Measurements from ENCODE around the gene UQCC3.
"Not testable (repeated sequence)": the region's sequence is repeated elsewhere in the genome, so short reads cannot be mapped to it uniquely, and the experiment has no call there.

UQCC3 gene, protein sequence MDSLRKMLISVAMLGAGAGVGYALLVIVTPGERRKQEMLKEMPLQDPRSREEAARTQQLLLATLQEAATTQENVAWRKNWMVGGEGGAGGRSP

GRCh38 chr11:62671608-62672389 lies at the start of gene UQCC3, which contains the start of gene LBHD1:
TSS of gene UQCC3 (plus strand) at chr11:62671673. CDS start at chr11:62671746, 73 bp downstream.
TSS of gene LBHD1 (minus strand) at chr11:62672267. CDS start at chr11:62670031, 2,236 bp downstream.
- DNase-seq (ENCODE audit: low read depth, low spot score) = peak; percentile 73

GRCh38 chr11:62622476-62623089 lies 48.9 kb upstream of the UQCC3 start:
- no peak for DNase-seq (ENCODE audit: low read depth, low spot score)

- DNase-seq (ENCODE audit: low read depth, low spot score) = no peak
Observed at GRCh38 chr11:62627713-62628112, 43.8 kb upstream of the UQCC3 start.

DNA sequence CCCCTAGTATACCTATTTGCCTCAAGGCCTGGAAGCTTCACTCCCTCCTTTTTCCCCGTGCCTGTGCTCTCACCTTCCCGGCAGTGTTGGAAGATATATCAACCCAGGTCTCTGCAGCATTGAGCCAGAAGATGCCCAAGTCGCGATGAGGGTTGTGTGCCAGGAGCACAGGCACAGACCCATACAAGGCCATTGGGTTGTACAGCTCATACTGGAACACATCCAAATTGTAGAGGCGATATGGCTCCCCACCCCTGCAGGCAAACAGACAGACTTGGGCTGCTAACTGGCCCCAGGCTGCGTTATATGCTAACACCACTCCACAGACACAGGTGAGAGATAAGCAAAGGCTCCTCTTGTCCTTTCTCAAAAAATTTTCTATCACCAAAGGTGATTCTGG lies 39.0 kb upstream of the UQCC3 start:
- DNase-seq (ENCODE audit: low read depth, low spot score) = no peak

- DNase-seq (ENCODE audit: low read depth, low spot score) = no peak
Observed at GRCh38 chr11:62644220-62644619, 27.3 kb upstream of the UQCC3 start.

DNA sequence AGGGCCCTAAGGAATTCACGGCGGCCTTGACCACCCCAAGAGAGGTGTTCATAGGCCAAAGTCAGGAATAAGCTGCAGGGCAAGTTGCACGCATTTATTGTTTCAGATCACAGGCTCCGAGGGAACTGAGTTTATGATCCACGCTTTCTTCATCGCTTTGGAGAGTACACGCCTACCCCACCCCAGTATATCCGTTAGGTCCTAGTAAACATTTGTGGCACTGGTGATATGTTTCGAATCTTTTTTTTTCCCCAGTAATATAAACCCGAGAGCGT lies 25.9 kb upstream of the UQCC3 start:
- no peak for DNase-seq (ENCODE audit: low read depth, low spot score)

- peak; percentile 99 for DNase-seq (ENCODE audit: low read depth, low spot score)
Observed at GRCh38 chr11:62645946-62646824, 25.3 kb upstream of the UQCC3 start, which contains the start of gene GANAB. TSS of gene GANAB (minus strand) at chr11:62646613. CDS start at chr11:62646599, 14 bp downstream.

DNA sequence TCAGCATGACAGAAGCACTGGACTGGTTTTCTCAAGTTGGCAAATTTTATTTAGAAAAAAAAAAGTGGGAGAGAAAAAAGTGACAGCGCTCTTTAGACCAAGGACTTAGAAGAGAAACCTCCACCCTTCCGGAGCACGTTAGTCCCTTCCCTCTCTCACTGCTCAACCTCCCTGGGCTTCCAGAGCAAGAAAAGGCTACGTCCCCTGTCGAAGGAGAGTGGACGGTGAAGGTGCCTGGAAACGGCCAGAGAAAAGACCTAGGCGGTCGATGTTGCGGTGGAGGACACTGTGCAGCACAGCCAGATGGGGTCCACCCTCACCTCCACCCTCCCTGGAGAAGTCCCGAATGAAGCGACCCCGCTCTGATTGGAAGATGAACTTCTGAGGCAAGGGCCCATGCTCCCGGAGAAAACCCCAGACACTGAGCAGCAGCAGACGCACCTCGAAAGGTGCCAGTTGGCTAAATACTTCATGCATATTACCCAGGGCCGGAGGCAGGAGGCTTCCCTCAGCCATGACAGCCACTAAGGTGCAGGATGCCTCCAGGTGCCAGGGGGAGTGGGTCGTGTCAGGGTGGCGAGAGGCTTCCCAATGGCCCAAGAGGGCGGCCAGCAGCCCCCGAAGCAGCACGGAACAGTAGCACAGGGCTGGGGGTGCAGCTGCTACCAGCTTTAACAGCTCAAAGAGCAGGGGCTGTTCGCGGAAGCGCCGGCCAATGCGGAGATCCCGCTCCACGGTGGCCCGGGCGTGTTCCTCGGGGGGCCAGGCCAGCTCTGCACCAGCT lies 24.5 kb upstream of the UQCC3 start:
- DNase-seq (ENCODE audit: low read depth, low spot score) = no peak

- no peak for DNase-seq (ENCODE audit: low read depth, low spot score)
Observed at GRCh38 chr11:62647609-62648005, 23.9 kb upstream of the UQCC3 start.

DNA sequence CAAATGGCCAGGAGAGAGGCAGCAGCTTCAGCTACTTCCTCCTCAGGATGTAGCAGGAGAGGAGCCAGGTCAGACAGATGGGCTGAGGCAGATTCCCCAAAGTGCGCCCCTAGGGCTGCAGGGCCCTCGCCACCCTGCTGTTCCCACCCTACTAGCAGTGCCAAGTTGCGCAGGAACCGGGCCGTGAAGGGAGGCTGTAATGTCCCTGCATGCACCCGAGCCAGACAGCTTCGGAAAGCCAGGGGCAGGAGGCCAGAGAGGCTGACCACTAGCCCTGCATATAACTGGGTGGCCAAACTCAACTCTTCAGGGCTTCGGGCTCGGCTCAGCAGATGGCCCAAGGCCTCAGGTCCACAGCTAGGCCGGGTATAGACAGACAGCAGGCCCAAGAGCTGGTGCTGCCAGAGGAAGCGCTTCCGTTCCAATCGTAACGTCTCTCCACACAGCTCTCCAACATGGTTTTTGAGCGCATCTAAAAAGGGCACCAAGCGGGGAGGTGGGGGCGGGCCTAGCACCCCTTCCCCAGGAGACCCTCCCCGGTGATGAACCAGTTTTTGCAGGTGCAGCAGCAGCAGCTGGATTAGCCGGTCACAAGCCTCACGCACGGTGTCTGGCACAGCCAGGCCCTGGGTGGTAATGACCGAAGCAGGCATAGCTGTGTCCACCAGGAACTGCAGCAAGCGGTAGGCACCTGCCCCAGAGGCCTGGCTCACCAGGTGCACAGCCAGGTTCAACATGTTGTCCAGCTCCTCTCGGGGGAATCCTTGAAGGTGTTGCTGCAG lies 23.1 kb upstream of the UQCC3 start:
- no peak for DNase-seq (ENCODE audit: low read depth, low spot score)

- no peak for DNase-seq (ENCODE audit: low read depth, low spot score)
Observed at GRCh38 chr11:62648967-62649364, 22.5 kb upstream of the UQCC3 start.

GRCh38 chr11:62649486-62649885 lies 22.0 kb upstream of the UQCC3 start:
- DNase-seq (ENCODE audit: low read depth, low spot score) = no peak

- not testable (repeated sequence) for DNase-seq (ENCODE audit: low read depth, low spot score)
Observed at GRCh38 chr11:62650283-62650682, 21.2 kb upstream of the UQCC3 start.

DNA sequence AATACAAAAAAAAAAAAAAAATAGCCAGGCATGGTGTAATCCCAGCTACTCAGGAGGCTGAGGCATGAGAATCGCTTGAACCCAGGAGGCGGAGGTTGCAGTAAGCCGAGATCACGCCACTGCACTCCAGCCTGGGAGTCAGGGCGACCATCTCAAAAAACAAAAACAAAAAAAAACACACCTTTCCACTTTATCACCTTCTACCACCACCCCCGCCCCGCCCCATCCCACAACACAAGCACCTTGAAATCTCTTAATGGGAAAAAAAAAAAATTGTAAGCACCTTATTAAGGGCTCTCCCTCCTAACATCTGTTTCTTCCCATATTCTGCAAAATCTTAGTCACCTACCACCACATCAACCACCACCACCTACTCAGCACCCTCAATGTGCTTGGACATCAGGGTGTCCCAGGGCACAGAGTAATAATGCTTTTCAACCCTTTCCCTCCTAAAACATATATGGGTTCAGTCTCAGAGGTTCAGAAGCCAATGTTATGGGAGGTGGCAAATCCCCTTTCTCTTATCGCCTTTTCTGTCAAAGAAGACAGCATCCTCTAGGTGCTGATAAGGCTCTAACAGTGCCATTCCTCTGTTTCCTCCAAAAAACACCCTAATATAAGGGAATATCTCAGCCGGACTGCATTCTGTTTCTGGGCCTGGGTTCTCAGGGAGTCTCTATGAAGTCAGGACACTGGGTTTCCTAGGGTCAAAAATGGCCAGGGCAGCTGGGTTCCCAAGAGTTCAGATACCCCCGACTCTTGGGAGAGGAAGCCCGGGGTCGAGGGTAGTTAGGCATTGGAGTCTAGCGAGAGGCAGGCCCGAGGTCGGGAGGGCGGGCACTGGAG lies 19.1 kb upstream of the UQCC3 start:
- DNase-seq (ENCODE audit: low read depth, low spot score) = no peak

GRCh38 chr11:62654297-62654696 lies 17.2 kb upstream of the UQCC3 start:
- DNase-seq (ENCODE audit: low read depth, low spot score) = no peak

- DNase-seq (ENCODE audit: low read depth, low spot score) = no peak
Observed at GRCh38 chr11:62656796-62657429, 14.6 kb upstream of the UQCC3 start.

- no peak for DNase-seq (ENCODE audit: low read depth, low spot score)
Observed at GRCh38 chr11:62664405-62665074, 6.9 kb upstream of the UQCC3 start.

DNA sequence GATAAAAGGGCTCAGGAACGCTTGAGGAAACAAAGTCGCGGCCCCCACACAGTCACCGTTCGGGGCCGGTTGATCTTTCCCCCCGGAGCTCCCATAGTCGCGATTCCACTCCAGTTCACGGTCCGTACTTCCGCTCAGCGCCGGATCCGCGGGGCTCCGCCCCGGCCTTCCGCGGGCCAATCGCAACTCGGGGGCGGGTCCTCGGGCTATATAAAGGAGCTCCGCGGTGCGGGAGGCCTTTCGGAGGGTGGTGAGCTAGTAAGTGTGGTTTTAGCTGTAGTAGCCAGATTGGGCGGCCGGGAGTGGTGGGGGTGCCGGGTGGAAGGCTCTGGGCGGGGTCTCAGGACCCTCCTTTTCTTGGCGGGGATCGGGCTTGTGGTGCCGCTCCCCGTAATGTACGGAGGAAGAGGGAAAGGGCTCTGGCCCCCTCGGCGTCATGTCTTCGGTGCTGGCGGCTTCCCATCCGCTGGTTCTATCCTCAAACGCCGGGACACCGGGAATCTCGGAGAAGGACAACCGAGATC lies 6.3 kb upstream of the UQCC3 start, which contains the start of the genes C11orf98 and CSKMT:
Gene C11orf98 (minus strand): TSS at position 136 of the 524 bp plus-strand sequence. CDS start 41 bp downstream, at position 95.
Gene CSKMT (plus strand): TSS at position 238 of the 524 bp plus-strand sequence. CDS start 568 bp downstream, outside the sequence.
- DNase-seq (ENCODE audit: low read depth, low spot score) = peak; percentile 90
